Femur (tissue), 1 donor: ENCODE results near the gene MRPL43.
"Not testable (repeated sequence)": the region's sequence is repeated elsewhere in the genome, so short reads cannot be mapped to it uniquely, and the experiment has no call there.

ENCODE experiments used
- DNase-seq: peaks from one replicate; pipeline ENCODE4 v3.0.0-alpha.2; 2017

Gene MRPL43

DNA sequence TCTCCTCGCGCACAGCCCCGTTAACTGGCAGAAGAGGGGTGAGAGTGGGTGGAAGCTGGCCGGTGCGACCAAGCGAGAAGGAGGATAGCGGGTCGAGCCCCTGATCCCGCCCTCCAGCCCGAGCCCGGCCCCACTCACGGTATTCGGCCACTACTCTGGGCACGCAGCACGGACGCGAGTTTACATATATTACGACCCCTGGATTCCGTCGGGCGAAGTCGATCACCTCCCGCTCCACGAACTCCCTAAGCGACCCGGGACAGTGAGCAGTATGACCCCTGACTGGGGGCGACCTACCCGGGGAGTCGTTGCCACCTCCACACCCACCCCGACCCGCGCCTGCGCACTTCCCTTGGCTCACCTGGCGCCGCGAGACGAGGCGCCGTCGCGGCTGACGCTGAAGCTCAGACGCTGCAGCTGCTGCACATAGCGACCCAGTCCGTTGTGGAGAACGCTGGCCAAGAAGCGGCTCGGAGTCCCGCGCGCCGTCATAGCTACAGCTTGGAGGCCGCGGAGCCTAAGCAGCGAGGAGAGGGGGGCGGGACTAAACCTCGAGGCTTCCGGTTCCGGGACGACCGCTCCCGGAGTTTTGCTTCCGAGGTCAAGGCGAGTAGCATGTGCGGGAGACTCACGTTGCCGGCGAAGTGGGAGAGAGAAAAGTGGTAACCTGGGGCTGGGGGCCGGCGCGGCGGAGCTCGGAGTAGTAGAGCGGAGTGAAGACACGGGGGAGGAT, at the start of gene MRPL43, which contains the start of gene TWNK:
MRPL43 (minus strand) TSS at position 546 of the 733 bp plus-strand sequence; CDS start at position 492, 54 bp downstream.
TWNK (plus strand) TSS at position 592 of the 733 bp plus-strand sequence. CDS start 668 bp downstream, outside the sequence.
- DNase-seq: peak; percentile 91

GRCh38 chr10:101036726-101037125, 49.4 kb upstream of the MRPL43 start:
- no peak for DNase-seq

- DNase-seq: no peak
Observed at GRCh38 chr10:101035916-101036702, 48.8 kb upstream of the MRPL43 start.

- no peak for DNase-seq
Observed at GRCh38 chr10:101035314-101035713, 48.0 kb upstream of the MRPL43 start.

GRCh38 chr10:101034404-101034803, 47.1 kb upstream of the MRPL43 start:
- DNase-seq: not testable (repeated sequence)

DNA sequence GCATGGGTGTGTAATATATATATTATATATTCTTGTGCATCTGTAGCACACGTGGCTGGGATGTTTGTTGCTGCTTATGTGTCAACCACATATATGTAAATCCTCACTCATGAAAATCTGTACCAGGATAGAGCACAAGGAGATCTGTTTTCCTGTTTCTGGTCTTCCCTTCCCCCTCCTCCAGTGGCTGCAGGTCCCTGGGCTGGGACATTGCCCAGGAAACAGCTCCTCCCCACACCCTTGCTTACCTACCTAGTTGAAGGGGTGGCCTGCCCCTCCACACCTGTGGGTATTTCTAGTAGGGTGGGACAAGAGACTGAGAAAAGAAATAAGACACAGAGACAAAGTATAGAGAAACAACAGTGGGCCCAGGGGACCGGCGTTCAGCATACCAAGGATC, 46.0 kb upstream of the MRPL43 start:
- DNase-seq: no peak

GRCh38 chr10:101032637-101033224, 45.4 kb upstream of the MRPL43 start:
- DNase-seq: peak; percentile 87

GRCh38 chr10:101031796-101032636, 44.7 kb upstream of the MRPL43 start:
- peak; percentile 90 for DNase-seq

GRCh38 chr10:101031128-101031795, 44.0 kb upstream of the MRPL43 start, which contains the start of the genes PDZD7 and SFXN3:
TSS of gene PDZD7 (minus strand) at chr10:101031129. CDS start at chr10:101030219, 910 bp downstream.
TSS of gene SFXN3 (plus strand) at chr10:101031234. CDS start at chr10:101034695, 3,461 bp downstream.
- peak; percentile 96 for DNase-seq

DNA sequence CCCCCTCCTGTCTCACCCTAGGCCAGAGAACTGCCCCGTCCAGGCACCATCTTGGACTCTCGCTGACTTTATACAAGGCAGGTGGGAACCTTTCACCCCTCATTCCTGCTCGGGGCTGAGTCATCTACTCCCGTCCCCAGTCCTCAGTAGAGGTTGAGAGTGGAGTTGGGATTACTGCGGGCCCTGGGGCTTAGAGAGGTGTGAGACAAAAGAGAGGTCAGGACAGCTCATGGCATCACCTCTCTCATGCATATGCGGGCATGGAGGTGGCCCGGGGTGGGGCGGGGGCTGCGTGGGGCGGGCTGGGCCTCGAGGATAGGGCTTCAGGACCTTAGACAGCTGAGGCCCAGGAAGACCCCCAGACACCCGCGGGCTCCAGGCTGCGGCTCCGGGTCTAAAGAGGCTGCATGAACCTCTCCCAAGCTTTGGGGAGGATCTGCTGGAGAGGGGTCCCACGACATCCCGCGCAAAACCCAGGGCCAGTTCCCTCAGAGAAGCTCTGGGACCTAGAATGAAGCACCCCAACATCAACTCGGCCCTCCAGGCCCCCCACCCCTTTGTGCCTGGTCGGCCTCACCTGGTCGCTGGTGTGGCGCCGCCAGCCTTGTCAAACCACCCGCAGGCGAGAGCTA, 43.3 kb upstream of the MRPL43 start:
- DNase-seq: no peak

GRCh38 chr10:101029520-101030295, 42.4 kb upstream of the MRPL43 start:
- no peak for DNase-seq

GRCh38 chr10:101028446-101029337, 41.4 kb upstream of the MRPL43 start:
- no peak for DNase-seq

GRCh38 chr10:101027106-101027720, 39.9 kb upstream of the MRPL43 start:
- no peak for DNase-seq

GRCh38 chr10:101022967-101023705, 35.8 kb upstream of the MRPL43 start:
- DNase-seq: no peak

DNA sequence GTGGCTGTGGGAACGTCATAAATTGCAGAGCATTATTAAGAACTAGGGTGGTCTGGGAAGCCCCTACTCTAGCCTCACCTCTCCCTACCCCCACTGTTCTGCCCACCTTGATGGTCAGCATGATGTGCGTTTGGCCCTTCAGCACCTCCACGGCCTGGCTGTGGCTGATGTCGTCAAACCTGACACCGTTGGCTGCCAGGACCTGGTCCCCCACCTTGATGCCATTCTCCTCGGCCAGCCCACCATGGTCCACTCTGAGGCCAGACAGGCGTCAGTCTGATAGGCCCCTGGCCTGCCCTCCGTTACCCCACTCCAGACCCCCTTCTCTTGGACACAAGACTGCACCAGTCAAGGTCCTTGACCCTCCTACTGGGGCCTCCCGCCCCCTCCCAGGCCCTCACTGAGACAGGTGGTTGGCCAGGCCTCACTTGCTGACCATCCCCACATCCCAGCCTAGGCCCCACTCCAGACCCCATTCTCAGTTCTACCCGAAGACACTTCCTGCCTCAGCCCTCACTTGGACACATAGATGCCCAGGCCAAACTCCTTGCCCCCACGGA, 34.5 kb upstream of the MRPL43 start:
- DNase-seq: no peak

DNA sequence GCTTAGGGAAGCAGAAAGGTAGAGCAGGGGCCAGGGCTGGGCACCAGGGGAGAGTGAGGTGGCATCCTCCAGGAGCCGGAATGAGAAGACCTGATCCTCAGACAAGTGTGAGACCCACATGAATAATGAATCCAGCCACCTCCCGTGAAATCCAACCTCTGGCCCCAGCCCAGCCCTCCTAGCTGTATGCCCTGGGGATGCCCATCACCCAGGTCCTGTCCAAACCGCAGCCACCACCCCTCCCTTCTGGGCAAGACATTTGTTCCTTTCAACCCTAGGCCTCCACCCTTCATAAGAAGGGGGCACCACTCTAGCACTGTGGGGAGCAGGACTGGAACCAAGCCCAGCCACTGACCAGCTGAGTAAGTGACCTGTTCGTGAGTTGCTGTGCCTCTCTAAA, 33.9 kb upstream of the MRPL43 start:
- no peak for DNase-seq

DNA sequence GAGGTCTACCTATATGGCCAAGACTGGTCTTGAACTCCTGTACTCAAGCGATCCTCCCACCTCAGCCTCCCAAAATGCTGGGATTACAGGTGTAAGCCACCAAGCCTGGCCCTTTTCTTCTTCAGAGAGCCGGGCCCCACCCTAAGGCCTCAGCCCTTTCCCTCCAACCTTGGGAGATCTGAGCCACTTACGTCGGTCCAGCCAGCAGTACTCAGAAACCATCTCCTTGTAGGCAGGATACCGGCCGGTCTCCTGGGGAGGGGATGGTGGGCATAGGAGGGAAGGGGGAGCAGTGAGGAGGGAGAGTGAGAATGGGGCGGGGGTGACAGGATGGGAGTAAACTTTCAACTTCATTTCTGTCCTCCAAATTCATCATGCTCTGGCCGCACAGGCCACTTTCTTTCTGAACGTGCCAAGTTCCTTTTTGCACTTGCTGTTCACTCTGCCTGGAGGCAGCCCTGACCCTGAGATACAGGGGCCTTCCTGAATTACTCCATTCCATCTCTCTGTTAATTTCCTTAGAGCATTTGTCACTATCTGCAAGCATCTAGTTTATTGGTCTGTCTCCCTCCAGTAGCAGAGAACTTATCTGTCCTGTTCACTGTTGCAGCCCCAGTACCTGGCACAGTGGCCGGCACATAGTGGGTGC, 33.3 kb upstream of the MRPL43 start:
- no peak for DNase-seq

- DNase-seq: no peak
Observed at GRCh38 chr10:101019440-101019703, 32.1 kb upstream of the MRPL43 start.
